Stimulated activated CD4-positive, alpha-beta T cell treated with anti-CD3 and anti-CD28 coated beads, TNF-alpha, amount 100 ng/mL, for 24 hours (primary cell): ENCODE measurements around the gene TOLLIP.
"Not testable (repeated sequence)": the region's sequence is repeated elsewhere in the genome, so short reads cannot be mapped to it uniquely, and the experiment has no call there.

ENCODE experiments used
- DNase-seq, 3 experiments: peaks; one replicate each; pipeline ENCODE4 v3.0.0-alpha.2; 2020; ENCODE audit warnings: low read depth in 3 of 3

TOLLIP gene

DNA sequence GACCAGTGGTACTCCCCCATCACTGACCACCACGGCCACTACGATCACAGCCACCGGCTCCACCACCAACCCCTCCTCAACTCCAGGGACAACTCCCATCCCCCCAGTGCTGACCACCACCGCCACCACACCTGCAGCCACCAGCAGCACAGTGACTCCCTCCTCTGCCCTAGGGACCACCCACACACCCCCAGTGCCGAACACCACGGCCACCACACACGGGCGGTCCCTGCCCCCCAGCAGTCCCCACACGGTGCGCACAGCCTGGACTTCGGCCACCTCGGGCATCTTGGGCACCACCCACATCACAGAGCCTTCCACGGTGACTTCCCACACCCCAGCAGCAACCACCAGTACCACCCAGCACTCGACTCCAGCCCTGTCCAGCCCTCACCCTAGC is 62.4 kb downstream of the TOLLIP start:
- DNase-seq, result not testable (repeated sequence)

- DNase-seq, result not testable (repeated sequence)
Observed at GRCh38 chr11:1246301-1246700, 63.1 kb downstream of the TOLLIP start.

GRCh38 chr11:1245717-1246116 is 63.7 kb downstream of the TOLLIP start:
- DNase-seq, result not testable (repeated sequence)

DNA sequence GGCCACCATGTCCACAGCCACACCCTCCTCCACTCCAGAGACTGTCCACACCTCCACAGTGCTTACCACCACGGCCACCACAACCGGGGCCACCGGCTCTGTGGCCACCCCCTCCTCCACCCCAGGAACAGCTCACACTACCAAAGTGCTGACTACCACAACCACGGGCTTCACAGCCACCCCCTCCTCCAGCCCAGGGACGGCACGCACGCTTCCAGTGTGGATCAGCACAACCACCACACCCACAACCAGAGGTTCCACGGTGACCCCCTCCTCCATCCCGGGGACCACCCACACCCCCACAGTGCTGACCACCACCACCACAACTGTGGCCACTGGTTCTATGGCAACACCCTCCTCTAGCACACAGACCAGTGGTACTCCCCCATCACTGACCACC is 64.9 kb downstream of the TOLLIP start:
- DNase-seq, result not testable (repeated sequence)

DNA sequence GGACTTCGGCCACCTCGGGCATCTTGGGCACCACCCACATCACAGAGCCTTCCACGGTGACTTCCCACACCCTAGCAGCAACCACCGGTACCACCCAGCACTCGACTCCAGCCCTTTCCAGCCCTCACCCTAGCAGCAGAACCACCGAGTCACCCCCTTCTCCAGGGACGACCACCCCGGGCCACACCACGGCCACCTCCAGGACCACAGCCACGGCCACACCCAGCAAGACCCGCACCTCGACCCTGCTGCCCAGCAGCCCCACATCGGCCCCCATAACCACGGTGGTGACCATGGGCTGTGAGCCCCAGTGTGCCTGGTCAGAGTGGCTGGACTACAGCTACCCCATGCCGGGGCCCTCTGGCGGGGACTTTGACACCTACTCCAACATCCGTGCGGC is 65.9 kb downstream of the TOLLIP start:
- not testable (repeated sequence) for DNase-seq

DNA sequence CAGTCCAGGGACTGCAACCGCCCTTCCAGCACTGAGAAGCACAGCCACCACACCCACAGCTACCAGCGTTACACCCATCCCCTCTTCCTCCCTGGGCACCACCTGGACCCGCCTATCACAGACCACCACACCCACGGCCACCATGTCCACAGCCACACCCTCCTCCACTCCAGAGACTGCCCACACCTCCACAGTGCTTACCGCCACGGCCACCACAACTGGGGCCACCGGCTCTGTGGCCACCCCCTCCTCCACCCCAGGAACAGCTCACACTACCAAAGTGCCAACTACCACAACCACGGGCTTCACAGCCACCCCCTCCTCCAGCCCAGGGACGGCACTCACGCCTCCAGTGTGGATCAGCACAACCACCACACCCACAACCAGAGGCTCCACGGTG is 66.7 kb downstream of the TOLLIP start:
- not testable (repeated sequence) for DNase-seq

DNA sequence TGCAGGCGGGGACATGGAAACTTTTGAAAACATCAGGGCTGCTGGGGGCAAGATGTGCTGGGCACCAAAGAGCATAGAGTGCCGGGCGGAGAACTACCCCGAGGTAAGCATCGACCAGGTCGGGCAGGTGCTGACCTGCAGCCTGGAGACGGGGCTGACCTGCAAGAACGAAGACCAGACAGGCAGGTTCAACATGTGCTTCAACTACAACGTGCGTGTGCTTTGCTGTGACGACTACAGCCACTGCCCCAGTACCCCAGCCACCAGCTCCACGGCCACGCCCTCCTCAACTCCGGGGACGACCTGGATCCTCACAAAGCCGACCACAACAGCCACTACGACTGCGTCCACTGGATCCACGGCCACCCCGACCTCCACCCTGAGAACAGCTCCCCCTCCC is 67.1 kb downstream of the TOLLIP start:
- no peak for DNase-seq

DNA sequence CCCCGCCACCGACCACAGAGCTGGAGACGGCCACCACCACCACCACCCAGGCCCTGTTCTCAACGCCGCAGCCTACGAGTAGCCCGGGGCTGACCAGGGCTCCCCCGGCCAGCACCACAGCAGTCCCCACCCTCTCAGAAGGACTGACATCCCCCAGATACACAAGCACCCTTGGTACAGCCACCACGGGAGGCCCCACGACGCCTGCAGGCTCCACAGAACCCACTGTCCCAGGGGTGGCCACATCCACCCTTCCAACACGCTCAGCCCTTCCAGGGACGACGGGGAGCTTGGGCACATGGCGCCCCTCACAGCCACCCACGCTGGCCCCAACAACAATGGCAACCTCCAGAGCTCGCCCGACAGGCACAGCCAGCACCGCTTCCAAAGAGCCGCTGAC is 67.7 kb downstream of the TOLLIP start:
- no peak for DNase-seq

- DNase-seq, result no peak
Observed at GRCh38 chr11:1240771-1241170, 68.7 kb downstream of the TOLLIP start.

- DNase-seq, result no peak
Observed at GRCh38 chr11:1239596-1240205, 69.7 kb downstream of the TOLLIP start.

DNA sequence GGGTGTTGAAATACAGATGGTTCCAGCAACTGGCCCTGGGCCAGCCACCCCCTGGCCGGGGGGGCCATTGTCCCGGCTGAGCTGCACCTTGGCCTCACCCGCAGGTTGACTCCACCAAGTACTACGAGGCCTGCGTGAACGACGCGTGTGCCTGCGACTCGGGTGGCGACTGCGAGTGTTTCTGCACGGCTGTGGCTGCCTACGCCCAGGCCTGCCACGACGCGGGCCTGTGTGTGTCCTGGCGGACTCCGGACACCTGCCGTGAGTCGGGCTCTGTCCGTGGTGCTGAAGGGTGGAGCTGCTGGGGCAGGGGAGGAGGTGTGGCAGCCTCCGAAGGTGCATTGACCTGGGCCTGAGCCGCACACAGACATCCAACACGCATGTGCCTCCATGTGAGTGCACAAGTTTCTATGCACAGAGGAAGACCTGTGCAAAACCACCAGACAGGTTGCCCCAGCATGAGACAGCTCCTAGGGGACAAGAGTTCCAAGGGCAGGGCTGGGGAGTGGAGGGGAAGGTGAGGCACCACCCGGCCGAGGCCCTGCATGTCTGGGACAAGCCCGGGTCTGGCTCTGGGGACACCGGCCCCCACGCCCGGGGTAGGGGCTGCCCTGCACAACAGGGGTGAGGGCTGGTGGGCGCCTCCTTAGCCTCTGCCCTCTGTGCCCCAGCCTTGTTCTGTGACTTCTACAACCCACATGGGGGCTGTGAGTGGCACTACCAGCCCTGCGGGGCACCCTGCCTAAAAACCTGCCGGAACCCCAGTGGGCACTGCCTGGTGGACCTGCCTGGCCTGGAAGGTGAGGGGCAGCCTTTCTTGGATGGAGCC is 70.5 kb downstream of the TOLLIP start:
- DNase-seq, result no peak

- DNase-seq, result no peak
Observed at GRCh38 chr11:1237851-1238250, 71.6 kb downstream of the TOLLIP start.

GRCh38 chr11:1237128-1237580 is 72.3 kb downstream of the TOLLIP start:
- no peak for DNase-seq

DNA sequence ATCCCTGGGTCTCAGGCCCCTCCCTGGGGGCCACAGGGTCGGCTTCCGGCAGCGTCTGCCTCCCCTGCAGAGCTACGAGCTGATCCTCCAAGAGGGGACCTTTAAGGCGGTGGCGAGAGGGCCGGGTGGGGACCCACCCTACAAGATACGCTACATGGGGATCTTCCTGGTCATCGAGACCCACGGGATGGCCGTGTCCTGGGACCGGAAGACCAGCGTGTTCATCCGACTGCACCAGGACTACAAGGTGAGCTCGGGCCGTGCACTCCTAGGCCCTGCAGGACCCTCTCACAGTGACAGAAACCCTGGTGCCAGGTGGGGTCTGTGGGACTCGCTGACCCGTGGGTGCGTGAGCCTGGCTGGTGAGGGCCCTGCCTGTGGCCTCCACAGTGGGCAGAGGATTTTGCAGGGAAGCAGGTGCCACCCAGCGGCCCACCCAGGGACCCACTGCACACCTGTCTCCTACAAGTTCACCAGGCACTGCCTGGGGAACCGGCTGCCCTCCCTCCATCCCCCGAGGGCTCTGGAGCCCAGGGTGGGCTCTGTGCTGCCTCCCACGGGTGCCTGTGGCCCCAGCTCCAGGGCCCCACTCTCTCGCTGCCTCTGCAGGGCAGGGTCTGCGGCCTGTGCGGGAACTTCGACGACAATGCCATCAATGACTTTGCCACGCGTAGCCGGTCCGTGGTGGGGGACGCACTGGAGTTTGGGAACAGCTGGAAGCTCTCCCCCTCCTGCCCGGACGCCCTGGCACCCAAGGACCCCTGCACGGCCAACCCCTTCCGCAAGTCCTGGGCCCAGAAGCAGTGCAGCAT is 72.9 kb downstream of the TOLLIP start:
- no peak for DNase-seq

DNA sequence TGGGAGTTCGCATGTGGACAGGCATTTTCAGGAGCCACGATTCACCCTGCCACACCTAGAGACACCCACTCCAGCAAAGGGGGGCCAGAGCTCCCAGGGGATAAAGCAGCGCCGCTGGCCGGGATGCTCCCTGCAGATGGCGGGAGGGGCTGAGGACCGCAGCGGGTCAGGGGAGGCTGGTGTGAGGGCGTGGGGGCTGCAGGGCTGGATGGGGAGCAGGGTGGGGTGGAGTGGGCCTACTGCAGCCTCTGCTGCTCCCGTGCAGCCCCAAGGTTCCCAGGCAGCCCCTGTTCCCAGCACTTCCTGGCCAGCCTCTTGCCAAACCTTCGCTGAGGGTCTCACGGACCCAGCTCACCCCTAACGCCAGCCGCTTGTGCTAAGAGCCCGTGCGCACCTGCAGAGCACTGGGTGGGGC is 73.5 kb downstream of the TOLLIP start:
- no peak for DNase-seq

DNA sequence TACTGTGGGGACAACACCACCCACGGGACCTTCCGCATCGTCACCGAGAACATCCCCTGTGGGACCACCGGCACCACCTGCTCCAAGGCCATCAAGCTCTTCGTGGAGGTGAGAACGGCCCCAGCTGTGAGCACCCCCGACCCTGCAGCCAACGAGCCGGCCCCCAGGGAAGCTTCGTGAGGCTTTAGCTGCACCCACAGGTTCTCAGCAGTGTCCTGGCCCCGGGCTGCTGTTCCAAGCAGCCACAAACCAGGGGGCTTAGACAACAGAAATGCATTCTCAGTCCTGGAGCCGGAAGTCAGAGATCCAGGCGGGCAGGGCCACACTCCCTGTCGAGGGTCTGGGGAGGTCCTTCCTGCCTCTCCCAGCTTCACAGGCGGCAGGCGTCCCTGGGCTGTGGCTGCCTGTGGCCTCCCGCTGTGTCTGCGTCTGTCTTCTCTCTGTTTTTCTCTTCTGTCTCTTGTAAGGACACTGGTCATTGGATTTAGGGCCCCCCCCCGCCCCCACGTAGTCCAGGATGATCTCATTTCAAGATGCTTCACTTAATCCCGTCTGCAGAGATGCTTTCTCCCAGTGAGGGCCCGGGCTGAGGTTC is 74.0 kb downstream of the TOLLIP start:
- DNase-seq, result no peak

DNA sequence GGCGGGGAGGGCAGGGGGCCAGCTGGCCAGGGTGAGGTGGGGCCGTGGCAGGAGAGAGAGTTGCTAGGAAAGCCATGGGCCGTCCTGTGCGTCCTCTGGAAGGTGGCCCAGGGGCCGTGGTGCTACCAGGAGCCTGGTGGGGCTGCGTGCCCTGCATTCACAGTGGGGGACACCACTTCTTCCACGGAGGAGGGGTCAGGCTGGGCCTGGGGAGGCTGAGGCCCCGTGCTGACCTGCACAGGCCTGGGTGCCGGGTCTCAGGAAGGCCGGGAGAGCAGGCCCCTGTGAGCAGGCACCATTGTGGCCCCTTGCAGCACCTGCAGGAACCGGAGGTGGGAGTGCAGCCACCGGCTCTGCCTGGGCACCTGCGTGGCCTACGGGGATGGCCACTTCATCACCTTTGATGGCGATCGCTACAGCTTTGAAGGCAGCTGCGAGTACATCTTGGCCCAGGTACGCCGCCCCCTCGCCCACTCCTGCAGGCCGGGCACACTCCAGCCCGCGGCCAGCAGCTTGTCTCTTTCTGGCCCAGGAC is 74.6 kb downstream of the TOLLIP start:
- DNase-seq, result no peak

DNA sequence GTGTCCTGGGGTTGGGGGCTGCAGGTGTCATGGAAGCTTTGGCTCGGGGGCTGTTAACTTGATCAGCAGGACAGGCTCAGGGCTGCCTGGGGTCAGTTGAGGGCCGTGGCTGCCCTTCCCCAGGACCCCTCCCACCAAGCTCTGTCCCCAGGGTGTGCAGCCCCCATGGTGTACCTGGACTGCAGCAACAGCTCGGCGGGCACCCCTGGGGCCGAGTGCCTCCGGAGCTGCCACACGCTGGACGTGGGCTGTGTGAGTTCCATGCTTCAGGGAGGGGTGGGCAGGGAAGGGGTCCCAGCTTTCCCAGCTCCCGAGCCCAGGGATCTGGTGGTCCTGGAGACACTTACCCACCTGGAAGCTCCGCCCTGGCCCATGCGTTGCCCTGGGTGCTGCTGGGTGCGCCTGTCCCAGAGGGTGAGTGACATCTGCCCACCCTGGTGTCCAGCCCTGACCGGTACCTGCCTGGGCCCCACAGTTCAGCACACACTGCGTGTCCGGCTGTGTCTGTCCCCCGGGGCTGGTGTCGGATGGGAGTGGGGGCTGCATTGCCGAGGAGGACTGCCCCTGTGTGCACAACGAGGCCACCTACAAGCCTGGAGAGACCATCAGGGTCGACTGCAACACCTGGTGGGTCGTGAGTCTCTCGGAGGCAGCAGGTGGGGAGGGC is 75.2 kb downstream of the TOLLIP start:
- DNase-seq, result no peak

GRCh38 chr11:1233351-1234053 is 75.9 kb downstream of the TOLLIP start:
- DNase-seq, result no peak

DNA sequence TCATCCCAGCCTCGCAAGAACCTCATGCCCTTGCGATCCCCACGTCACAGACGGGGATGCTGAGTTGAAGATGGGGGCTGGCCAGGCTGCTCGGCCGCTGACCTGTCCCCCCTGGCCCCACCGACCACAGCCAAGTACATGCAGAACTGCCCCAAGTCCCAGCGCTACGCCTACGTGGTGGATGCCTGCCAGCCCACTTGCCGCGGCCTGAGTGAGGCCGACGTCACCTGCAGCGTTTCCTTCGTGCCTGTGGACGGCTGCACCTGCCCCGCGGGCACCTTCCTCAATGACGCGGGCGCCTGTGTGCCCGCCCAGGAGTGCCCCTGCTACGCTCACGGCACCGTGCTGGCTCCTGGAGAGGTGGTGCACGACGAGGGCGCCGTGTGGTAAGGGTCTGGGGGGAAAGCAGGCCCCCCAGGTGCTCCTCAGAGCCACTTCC is 76.5 kb downstream of the TOLLIP start:
- no peak for DNase-seq
